Chondrocyte (in vitro differentiated cells): ENCODE data around the gene TIMD4. TPM values are rescaled to one million over a fixed set of nuclear protein-coding genes. Genes with fewer than 3 reads are reported as not detected.

ENCODE experiments used
- DNase-seq: peaks from one replicate; pipeline ENCODE4 v3.0.0; 2021; ENCODE audit warnings: mixed read lengths, low spot score
- H3K27ac Mint-ChIP-seq: one replicate; pipeline ENCODE4 v1.8.0; 2021; ENCODE audit warnings: mild to moderate bottlenecking, moderate library complexity, mixed read lengths; ENCODE audit not compliant: unreplicated experiment
- H3K27me3 Mint-ChIP-seq: 2 replicates; pipeline ENCODE4 v1.8.0; 2021; ENCODE audit warnings: low read depth, mixed read lengths
- H3K36me3 Mint-ChIP-seq: 2 replicates; pipeline ENCODE4 v1.8.0; 2021; ENCODE audit warnings: low read depth, mixed read lengths
- H3K4me1 Mint-ChIP-seq: 2 replicates; pipeline ENCODE4 v1.8.0; 2021; ENCODE audit warnings: low read depth, mild to moderate bottlenecking, mixed read lengths
- H3K4me3 Mint-ChIP-seq: one replicate; pipeline ENCODE4 v1.8.0; 2021; ENCODE audit warnings: mild to moderate bottlenecking, moderate library complexity, mixed read lengths; ENCODE audit not compliant: unreplicated experiment
- H3K9me3 Mint-ChIP-seq: 2 replicates; pipeline ENCODE4 v1.8.0; 2021; ENCODE audit warnings: low read depth, mixed read lengths
- total RNA-seq: library from RNA; stranded (reverse); gene quantifications from 3 replicates; pipeline ENCODE4 v1.2.1, GENCODE V29; 2021
- TF ChIP-seq, protein P1 (sequence below): fragments of 200-600 bp; sonication (generic); IDR thresholded peaks from 2 replicates; pipeline ENCODE4 v1.5.0; 2021; ENCODE audit warnings: antibody characterized with exemption, mild to moderate bottlenecking, moderate library complexity

TIMD4 gene
- total RNA-seq, 1 donor from 2014 or later, result not detected

DNA sequence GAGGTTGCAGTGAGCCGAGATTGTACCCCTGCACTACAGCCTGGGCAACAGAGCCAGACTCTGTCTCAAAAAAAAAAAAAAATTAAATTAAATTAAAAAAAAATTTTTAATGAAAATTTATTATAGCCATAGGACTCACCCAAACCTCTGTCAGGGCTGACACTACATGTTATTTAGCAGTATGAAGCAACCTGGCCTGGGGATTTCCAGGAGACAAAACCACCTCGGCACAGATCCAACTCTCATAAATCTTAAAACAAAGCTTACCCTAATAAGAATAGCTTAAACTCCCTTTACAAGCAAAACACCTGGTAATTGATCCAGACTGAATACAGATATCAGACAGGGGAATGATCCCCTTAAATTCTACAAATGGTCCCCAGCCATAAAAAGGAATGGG is 74.5 kb downstream of the TIMD4 start:
- TF ChIP-seq, protein P1, sequence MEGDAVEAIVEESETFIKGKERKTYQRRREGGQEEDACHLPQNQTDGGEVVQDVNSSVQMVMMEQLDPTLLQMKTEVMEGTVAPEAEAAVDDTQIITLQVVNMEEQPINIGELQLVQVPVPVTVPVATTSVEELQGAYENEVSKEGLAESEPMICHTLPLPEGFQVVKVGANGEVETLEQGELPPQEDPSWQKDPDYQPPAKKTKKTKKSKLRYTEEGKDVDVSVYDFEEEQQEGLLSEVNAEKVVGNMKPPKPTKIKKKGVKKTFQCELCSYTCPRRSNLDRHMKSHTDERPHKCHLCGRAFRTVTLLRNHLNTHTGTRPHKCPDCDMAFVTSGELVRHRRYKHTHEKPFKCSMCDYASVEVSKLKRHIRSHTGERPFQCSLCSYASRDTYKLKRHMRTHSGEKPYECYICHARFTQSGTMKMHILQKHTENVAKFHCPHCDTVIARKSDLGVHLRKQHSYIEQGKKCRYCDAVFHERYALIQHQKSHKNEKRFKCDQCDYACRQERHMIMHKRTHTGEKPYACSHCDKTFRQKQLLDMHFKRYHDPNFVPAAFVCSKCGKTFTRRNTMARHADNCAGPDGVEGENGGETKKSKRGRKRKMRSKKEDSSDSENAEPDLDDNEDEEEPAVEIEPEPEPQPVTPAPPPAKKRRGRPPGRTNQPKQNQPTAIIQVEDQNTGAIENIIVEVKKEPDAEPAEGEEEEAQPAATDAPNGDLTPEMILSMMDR, result no peak
- Mint-ChIP-seq H3K9me3 (no peaks in the 10 kb centered on the region), H3K27me3 (peaks cover 32% of the 10 kb centered on the region), H3K4me1 (no peaks in the 10 kb centered on the region), H3K4me3 (no peak overlapping the region), H3K27ac (no peak overlapping the region), H3K36me3 (no peaks in the 10 kb centered on the region)
- no peak for DNase-seq

DNA sequence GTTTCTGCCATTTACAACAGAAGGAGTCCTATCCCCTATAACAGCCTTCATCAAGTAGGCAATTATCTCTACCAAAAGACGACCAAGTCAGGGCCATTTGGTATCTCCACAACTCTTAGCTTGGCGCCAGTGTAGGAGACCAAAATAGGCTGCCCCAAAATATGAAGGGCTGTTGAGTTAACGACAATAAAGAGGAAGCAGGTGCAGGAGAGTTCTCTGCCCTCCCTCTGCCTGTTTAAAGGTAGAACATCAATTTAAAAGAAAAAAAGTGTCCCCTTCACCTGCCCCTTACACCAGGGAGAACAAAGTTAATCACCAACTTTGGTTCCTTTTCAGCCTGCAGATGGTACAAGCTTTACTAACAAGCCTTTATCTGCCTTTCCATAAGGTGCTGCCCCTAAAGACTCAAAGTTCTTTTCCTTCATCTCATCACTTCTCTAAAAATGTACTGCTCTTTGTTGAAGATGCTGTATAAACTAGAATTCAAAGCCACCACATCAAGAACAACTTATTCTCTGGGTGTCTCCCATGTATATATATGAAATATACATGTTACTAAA is 79.6 kb downstream of the TIMD4 start:
- H3K27me3 Mint-ChIP-seq, result peaks cover 14% of the 10 kb centered on the region
- no peak overlapping the region for H3K4me3 Mint-ChIP-seq
- H3K9me3 Mint-ChIP-seq, result no peaks in the 10 kb centered on the region
- H3K36me3 Mint-ChIP-seq, result no peaks in the 10 kb centered on the region
- H3K4me1 Mint-ChIP-seq, result no peaks in the 10 kb centered on the region
- DNase-seq, result no peak
- TF ChIP-seq, protein P1, result no peak
- H3K27ac Mint-ChIP-seq, result no peak overlapping the region

DNA sequence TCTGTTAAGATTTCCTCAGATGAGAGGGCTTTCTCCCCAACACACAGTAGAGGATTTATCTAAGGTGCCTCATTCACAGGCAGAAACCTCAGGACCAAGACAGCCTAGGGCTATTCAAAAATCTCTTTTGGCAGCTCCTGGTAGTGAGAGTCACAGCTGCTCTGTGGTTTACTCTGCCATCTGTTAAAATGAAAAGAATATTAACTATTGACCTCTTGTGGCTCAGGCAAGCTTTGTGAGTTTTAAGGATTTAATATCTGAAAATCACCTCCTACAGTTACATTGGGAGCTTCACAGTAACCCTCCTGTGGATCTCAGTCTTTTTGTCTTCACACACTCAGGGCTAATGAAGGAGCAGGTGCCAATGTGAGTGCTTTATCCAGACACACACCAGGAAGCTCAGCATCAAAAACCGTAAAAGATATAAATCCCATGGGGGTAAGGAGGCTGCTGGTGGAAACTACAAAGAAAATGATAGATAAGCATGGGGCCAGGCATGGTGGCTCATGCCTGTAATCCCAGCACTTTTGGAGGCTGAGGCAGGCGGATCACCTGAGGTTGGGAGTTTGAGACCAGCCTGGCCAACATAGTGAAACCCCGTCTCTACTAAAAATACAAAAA is 83.3 kb downstream of the TIMD4 start:
- TF ChIP-seq, protein P1, result no peak
- H3K27ac Mint-ChIP-seq, result no peak overlapping the region
- no peaks in the 10 kb centered on the region for H3K36me3 Mint-ChIP-seq
- H3K9me3 Mint-ChIP-seq, result no peaks in the 10 kb centered on the region
- peaks cover 7% of the 10 kb centered on the region for H3K27me3 Mint-ChIP-seq
- no peak overlapping the region for H3K4me3 Mint-ChIP-seq
- no peak for DNase-seq
- no peaks in the 10 kb centered on the region for H3K4me1 Mint-ChIP-seq

DNA sequence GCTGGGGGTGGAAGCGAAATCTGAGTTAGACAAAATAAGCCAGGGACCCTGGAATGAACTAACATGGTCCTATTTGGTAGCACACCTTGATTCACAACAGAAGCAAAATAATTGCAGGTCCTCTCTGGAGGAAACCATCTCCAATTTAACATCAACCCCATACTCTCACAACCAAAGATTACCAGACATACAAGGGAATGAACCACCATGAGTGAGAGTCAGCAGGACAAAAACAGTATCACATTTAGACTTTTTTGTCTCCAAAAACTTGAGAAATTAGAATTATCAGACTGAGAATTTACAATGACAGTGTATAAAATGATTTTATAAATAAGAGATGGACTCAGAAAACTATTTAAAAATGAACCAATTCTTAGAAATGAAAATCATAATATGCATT is 91.8 kb downstream of the TIMD4 start:
- TF ChIP-seq, protein P1, result no peak
- Mint-ChIP-seq H3K27me3 (no peaks in the 10 kb centered on the region), H3K4me1 (no peaks in the 10 kb centered on the region), H3K27ac (no peak overlapping the region), H3K9me3 (peaks cover 12% of the 10 kb centered on the region), H3K36me3 (no peaks in the 10 kb centered on the region), H3K4me3 (no peak overlapping the region)
- no peak for DNase-seq

DNA sequence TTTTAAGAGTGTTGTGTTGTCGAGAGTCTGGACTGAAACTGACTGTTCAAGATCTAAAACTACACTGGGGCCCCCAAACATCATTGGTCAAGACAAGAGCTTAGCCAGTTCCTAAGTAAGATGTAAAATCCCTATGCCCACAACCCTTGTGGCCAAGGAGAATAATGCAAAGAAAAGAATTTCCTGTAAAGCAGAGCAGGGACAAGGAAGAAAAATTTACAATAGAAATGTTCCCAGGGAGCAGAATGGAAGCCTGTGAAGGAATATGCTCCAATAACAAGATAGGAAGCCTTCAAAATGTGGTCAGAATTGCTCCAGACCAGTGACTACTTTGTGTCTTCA is 92.6 kb downstream of the TIMD4 start:
- Mint-ChIP-seq H3K36me3 (no peaks in the 10 kb centered on the region), H3K4me1 (no peaks in the 10 kb centered on the region), H3K4me3 (no peak overlapping the region), H3K27me3 (no peaks in the 10 kb centered on the region), H3K9me3 (peaks cover 12% of the 10 kb centered on the region), H3K27ac (no peak overlapping the region)
- DNase-seq, result no peak
- TF ChIP-seq, protein P1, result no peak

Other genes with a start within 250 kb of the TIMD4 start
- not detected in 3 replicates for gene PPP1R2B, start 112.9 kb downstream of the TIMD4 start, total RNA-seq
- 0.15 TPM in 1 of 3 replicates, not detected in the others for gene HAVCR1, start 95.9 kb upstream of the TIMD4 start, total RNA-seq
- 0.28 to 0.35 TPM in 2 of 3 replicates, not detected in the other for gene HAVCR2, start 145.8 kb upstream of the TIMD4 start, total RNA-seq
- gene MED7, start 179.6 kb upstream of the TIMD4 start, total RNA-seq, result 8.8 to 10.4 TPM (median 10.3 TPM) in 3 replicates
- not detected in 3 replicates for gene GARIN3, start 203.0 kb upstream of the TIMD4 start, total RNA-seq
- gene ITK, start 217.6 kb upstream of the TIMD4 start, total RNA-seq, result not detected in 3 replicates